Mesothelial cell of epicardium (in vitro differentiated cells): ENCODE measurements around the gene PHYKPL. TPM values are rescaled to one million over a fixed set of nuclear protein-coding genes. Genes with fewer than 3 reads are reported as not detected.
A peak's percentile ranks its signal among the peaks of the same experiment; 100 is the strongest.

Source experiments
- DNase-seq, 2 experiments: peaks; one replicate each; pipeline ENCODE4 v3.0.0; 2021; ENCODE audit warnings: low spot score in 2 of 2; ENCODE audit not compliant: unreplicated experiment in 2 of 2
- H3K27ac Mint-ChIP-seq: 2 replicates; pipeline ENCODE4 v1.8.0; 2021; ENCODE audit warnings: mixed read lengths
- H3K27me3 Mint-ChIP-seq: 2 replicates; pipeline ENCODE4 v1.8.0; 2021; ENCODE audit warnings: low read depth, mixed read lengths
- H3K36me3 Mint-ChIP-seq: 2 replicates; pipeline ENCODE4 v1.8.0; 2021; ENCODE audit warnings: mixed read lengths
- H3K4me1 Mint-ChIP-seq: 2 replicates; pipeline ENCODE4 v1.8.0; 2021; ENCODE audit warnings: mixed read lengths
- H3K4me3 Mint-ChIP-seq: 2 replicates; pipeline ENCODE4 v1.8.0; 2021; ENCODE audit warnings: mild to moderate bottlenecking, moderate library complexity, mixed read lengths
- H3K9me3 Mint-ChIP-seq: 2 replicates; pipeline ENCODE4 v1.8.0; 2021; ENCODE audit warnings: mixed read lengths
- CTCF ChIP-seq: fragments of 200-600 bp; sonication (generic); IDR thresholded peaks from one replicate; pipeline ENCODE4 v1.5.0; 2021; ENCODE audit warnings: antibody characterized with exemption; ENCODE audit not compliant: unreplicated experiment
- total RNA-seq: library from RNA; stranded (reverse); gene quantifications from 3 replicates; pipeline ENCODE4 v1.2.1, GENCODE V29; 2021

Gene PHYKPL
- total RNA-seq, 1 donor from 2014 or later, result 137 TPM

DNA sequence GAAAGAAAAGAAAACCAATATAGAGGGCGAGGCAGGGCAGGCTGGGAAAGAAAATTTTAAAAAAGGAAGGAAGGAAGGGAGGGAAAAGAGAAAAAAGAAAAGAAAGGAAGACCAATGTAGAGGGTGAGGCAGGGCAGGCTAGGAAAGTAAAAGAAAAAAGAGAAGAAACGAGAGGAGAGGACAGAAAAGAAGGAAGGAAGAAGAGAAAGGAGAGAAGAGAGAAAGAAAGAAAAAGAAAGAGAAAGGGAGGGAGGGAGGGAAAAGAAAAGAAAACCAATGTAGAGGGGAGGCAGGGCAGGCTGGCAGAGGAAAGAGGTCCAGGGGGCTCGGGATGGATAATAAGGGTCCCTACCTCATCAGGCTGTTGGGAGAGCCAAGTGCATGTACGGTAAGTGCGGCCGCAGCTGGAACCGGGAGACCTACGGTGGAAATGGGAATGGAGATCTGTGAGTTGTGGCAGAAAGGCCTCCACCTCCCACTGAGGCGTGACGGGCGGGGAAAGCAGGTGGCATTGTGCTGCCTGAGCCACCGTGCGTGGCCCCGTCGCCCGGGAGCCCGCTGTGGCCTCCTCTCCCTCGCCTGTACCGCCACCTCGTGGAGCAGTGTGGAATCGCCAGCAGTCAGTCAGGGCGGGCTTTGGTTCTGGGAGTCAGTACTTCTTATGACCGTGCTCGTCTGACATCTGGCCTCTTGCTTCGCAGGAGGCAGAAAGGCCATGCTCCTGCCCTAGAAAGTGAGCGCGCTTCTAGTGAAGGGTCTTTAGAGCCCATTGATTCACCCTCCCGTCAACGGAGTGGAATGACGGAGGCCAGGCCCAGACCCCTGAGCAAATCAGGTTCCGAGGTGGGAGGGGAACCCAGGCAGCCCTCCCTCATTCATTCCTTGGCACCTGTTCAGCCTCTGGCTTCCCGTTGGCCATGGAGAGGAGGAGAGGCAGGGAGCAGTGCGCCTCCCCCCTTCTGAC lies 68.5 kb downstream of the PHYKPL start:
- no peaks in the 10 kb centered on the region for H3K9me3 Mint-ChIP-seq
- H3K4me1 Mint-ChIP-seq, result no peaks in the 10 kb centered on the region
- DNase-seq, result peak; percentile 75 to 96
- H3K4me3 Mint-ChIP-seq, result peak overlapping the region; percentile 52
- H3K27me3 Mint-ChIP-seq, result peaks cover 27% of the 10 kb centered on the region
- TF ChIP-seq CTCF, result peak; percentile 92
- no peaks in the 10 kb centered on the region for H3K36me3 Mint-ChIP-seq
- no peak overlapping the region for H3K27ac Mint-ChIP-seq

GRCh38 chr5:178162481-178162880 lies 70.1 kb downstream of the PHYKPL start:
- Mint-ChIP-seq H3K27ac (no peak overlapping the region), H3K27me3 (peaks cover 26% of the 10 kb centered on the region), H3K9me3 (no peaks in the 10 kb centered on the region), H3K4me1 (no peaks in the 10 kb centered on the region), H3K4me3 (no peak overlapping the region), H3K36me3 (no peaks in the 10 kb centered on the region)
- no peak for TF ChIP-seq CTCF
- no peak for DNase-seq

DNA sequence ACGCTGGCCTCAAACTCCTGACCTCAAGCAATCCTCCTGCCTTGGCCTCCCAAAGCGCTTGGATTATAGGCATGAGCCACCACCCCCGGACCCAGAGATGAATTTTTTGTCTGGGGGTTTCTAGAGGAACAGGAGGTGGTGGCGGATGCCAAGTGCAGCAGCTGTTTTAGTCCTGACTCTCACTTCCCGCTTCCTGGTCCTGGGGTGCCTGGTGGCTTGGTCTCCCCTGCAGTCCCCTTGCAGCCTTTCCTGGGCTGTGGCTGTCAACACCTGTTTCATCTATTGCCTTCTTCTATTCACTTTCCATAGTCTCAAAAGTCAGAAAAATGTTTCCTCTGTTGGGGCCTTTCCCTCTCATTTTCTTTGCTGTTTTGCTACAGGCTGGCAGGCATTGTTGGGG lies 72.4 kb downstream of the PHYKPL start:
- no peaks in the 10 kb centered on the region for H3K4me1 Mint-ChIP-seq
- H3K27me3 Mint-ChIP-seq, result peaks cover 26% of the 10 kb centered on the region
- H3K9me3 Mint-ChIP-seq, result no peaks in the 10 kb centered on the region
- TF ChIP-seq CTCF, result no peak
- DNase-seq, result no peak
- H3K4me3 Mint-ChIP-seq, result no peak overlapping the region
- H3K27ac Mint-ChIP-seq, result no peak overlapping the region
- H3K36me3 Mint-ChIP-seq, result no peaks in the 10 kb centered on the region

Other genes with a start within 250 kb of the PHYKPL start
- not detected in 3 replicates for gene PROP1, start 236.6 kb downstream of the PHYKPL start, total RNA-seq
- 1.8 to 2.3 TPM (median 2.1 TPM) in 3 replicates for gene N4BP3, start 119.3 kb downstream of the PHYKPL start, total RNA-seq
- gene RMND5B, start 101.8 kb downstream of the PHYKPL start, total RNA-seq, result 32.6 to 34.5 TPM (median 34.0 TPM) in 3 replicates
- gene NHP2, start 78.9 kb downstream of the PHYKPL start, total RNA-seq, result 112 to 120 TPM (median 116 TPM) in 3 replicates
- gene GMCL2, start 45.4 kb downstream of the PHYKPL start, total RNA-seq, result not detected in 3 replicates
- gene HNRNPAB, start 28.3 kb downstream of the PHYKPL start, total RNA-seq, result 198 to 209 TPM (median 204 TPM) in 3 replicates